Activated naive CD8-positive, alpha-beta T cell (primary cell): ENCODE results near the gene IMMT.
"Not testable (repeated sequence)": the region's sequence is repeated elsewhere in the genome, so short reads cannot be mapped to it uniquely, and the experiment has no call there.

Experiments used
- H3K27ac Mint-ChIP-seq: one replicate; pipeline ENCODE4 v1.8.0; 2021; ENCODE audit warnings: mixed read lengths
- H3K27me3 Mint-ChIP-seq: one replicate; pipeline ENCODE4 v1.8.0; 2021; ENCODE audit warnings: mixed read lengths
- H3K36me3 Mint-ChIP-seq: one replicate; pipeline ENCODE4 v1.8.0; 2021; ENCODE audit warnings: mixed read lengths
- H3K4me1 Mint-ChIP-seq: one replicate; pipeline ENCODE4 v1.8.0; 2021; ENCODE audit warnings: low read depth, mixed read lengths
- H3K4me3 Mint-ChIP-seq: one replicate; pipeline ENCODE4 v1.8.0; 2021; ENCODE audit warnings: mild to moderate bottlenecking, mixed read lengths
- H3K9me3 Mint-ChIP-seq: one replicate; pipeline ENCODE4 v1.8.0; 2021; ENCODE audit warnings: low read depth, mixed read lengths

The IMMT gene

GRCh38 chr2:86231680-86232372 is 36.6 kb upstream of the IMMT start:
- Mint-ChIP-seq H3K9me3 (no peaks in the 10 kb centered on the region), H3K4me3 (no peak overlapping the region), H3K4me1 (peaks cover under 1% of the 10 kb centered on the region), H3K36me3 (no peaks in the 10 kb centered on the region), H3K27me3 (peaks cover 2% of the 10 kb centered on the region), H3K27ac (no peak overlapping the region)

DNA sequence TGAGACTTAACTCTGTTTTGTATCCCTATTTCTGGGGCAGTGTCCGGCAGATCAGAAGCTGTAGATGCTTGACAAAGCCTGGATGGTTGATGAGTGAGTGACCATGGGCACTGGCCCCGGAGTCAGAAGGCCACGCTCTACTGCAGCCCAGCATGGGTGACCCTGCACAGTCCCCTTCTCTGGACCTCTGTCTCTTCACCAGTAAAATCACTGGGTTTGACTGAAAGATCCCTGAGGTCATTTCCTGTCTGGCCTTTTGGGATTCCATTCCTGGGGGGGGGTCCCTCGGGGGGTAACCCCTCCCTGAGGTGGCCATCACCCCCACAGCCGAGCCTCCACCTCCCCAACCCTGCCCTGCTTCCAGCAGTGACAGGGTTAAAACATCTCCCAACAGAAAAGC is 35.7 kb upstream of the IMMT start:
- Mint-ChIP-seq H3K9me3 (no peaks in the 10 kb centered on the region), H3K27me3 (peaks cover 2% of the 10 kb centered on the region), H3K27ac (no peak overlapping the region), H3K36me3 (no peaks in the 10 kb centered on the region), H3K4me3 (no peak overlapping the region), H3K4me1 (peaks cover 2% of the 10 kb centered on the region)

GRCh38 chr2:86229221-86229620 is 34.0 kb upstream of the IMMT start:
- Mint-ChIP-seq H3K4me3 (no peak overlapping the region), H3K4me1 (peaks cover 10% of the 10 kb centered on the region), H3K27me3 (no peaks in the 10 kb centered on the region), H3K36me3 (no peaks in the 10 kb centered on the region), H3K9me3 (no peaks in the 10 kb centered on the region), H3K27ac (no peak overlapping the region)

GRCh38 chr2:86228574-86228973 is 33.3 kb upstream of the IMMT start:
- H3K27me3 Mint-ChIP-seq, H3K4me3 Mint-ChIP-seq, H3K9me3 Mint-ChIP-seq, H3K36me3 Mint-ChIP-seq, H3K27ac Mint-ChIP-seq: not testable (repeated sequence)
- H3K4me1 Mint-ChIP-seq = peaks cover 10% of the 10 kb centered on the region

GRCh38 chr2:86227685-86228084 is 32.4 kb upstream of the IMMT start:
- Mint-ChIP-seq H3K9me3 (no peaks in the 10 kb centered on the region), H3K27me3 (no peaks in the 10 kb centered on the region), H3K4me3 (no peak overlapping the region), H3K36me3 (no peaks in the 10 kb centered on the region), H3K27ac (no peak overlapping the region), H3K4me1 (peaks cover 10% of the 10 kb centered on the region)

GRCh38 chr2:86226636-86227520 is 31.6 kb upstream of the IMMT start:
- Mint-ChIP-seq H3K4me3 (no peak overlapping the region), H3K9me3 (no peaks in the 10 kb centered on the region), H3K27ac (no peak overlapping the region), H3K36me3 (no peaks in the 10 kb centered on the region), H3K4me1 (peaks cover 10% of the 10 kb centered on the region), H3K27me3 (no peaks in the 10 kb centered on the region)

DNA sequence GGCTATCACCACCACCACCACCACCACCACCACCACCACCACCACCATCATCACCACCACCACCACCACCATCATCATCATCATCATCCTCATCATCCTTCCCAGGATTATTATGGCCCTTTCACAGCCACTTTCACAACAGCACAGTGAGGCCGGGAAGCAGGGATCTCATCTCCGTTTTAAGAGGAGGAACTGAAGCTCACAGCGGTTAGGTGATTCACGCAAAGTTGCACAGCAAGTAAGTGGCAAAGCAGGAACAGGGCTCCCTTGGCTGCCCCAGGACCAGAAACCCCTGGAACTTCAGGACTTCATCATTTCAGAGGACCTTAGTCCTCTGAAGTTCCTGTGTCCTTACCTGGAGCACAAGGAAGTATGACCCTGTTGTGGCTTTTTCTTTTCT is 30.8 kb upstream of the IMMT start:
- Mint-ChIP-seq H3K27me3 (no peaks in the 10 kb centered on the region), H3K36me3 (no peaks in the 10 kb centered on the region), H3K4me1 (peaks cover 11% of the 10 kb centered on the region), H3K4me3 (no peak overlapping the region), H3K27ac (no peak overlapping the region), H3K9me3 (no peaks in the 10 kb centered on the region)

DNA sequence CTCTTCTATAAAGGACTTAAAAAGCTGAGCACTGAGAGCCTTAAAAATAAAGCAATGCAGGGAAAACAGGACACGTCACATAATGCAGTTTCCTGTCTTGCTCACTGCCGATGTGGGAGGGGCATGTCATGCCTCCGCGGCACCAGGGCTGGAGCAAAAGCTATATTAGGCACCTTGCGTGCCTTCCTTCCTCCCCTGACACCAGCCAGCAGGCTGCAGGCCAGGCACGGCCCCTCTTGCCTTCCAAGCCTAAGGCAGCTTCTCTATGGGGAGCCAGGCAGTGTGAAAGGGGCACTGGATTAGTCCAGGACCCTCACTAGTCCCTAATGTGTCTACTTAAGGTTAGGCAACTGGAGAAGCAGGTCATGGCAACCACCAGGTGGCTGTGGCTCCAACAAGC is 30.3 kb upstream of the IMMT start:
- peak overlapping the region; percentile 77 for H3K27ac Mint-ChIP-seq
- no peaks in the 10 kb centered on the region for H3K27me3 Mint-ChIP-seq
- peaks cover 12% of the 10 kb centered on the region for H3K4me1 Mint-ChIP-seq
- H3K4me3 Mint-ChIP-seq = peak overlapping the region; percentile 30
- H3K36me3 Mint-ChIP-seq = no peaks in the 10 kb centered on the region
- H3K9me3 Mint-ChIP-seq = no peaks in the 10 kb centered on the region

DNA sequence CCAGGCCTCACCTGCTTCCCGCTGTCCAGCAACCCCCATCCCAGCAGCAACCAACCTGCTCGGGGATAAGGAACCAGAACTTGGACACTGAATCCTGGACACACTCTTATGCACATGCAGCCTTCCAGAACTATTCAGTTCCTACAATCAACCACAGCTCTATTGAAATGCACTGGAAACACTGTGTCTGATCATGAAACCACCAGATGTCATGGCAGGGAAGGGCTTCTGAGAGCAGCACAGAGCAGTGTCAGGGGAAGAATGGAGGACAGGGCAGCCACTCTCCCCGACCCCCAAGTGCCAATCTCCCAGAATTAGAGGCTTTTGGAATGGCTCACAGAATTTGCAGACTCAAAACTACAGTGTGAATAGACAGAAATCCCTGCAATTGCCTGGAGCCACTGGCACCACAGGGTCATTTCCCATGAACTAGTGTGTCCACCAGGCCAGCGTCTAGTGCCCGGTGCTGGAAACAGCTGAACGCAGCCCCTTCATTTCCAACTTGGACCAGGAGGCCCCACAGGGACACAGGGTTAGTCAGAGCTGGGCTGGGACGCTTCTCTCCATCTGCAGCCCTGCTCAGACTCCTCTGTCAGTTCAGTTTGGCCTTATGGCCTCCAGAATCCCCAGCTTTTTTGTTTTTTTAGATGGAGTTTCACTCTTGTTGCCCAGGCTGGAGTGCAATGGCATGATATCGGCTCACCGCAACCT is 29.5 kb upstream of the IMMT start:
- Mint-ChIP-seq H3K36me3 (no peaks in the 10 kb centered on the region), H3K4me1 (peaks cover 12% of the 10 kb centered on the region), H3K4me3 (no peak overlapping the region), H3K9me3 (no peaks in the 10 kb centered on the region), H3K27ac (no peak overlapping the region), H3K27me3 (no peaks in the 10 kb centered on the region)

DNA sequence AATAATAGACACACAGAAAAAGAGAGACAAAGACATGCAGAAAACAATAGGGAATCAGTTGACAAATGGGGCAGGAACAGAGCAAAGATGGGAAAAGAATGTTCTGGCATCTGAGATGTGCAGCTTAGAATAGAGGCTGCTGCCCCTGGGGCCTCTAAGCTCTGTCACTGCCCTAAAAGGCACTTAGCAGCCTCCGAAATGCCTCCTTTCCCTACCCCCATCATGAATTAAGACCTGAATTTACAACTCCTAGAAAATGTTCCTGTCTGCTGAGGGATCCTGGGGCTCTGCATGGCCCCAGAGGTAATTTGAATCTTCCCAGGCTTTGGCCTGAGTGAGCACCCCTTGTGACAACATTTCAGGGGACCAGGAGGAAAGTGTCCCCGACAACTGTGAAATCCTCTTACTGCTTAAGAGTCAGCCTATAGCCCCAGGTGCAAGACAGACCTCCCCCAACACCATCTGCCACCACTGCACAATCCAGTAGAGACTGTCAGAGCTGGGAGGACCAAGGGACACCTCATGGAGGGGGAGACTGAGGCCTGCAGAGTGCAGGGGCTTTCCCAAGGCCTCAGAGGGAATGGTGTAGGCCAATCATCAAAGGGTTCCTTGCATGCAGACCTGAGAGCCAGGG is 28.8 kb upstream of the IMMT start:
- no peaks in the 10 kb centered on the region for H3K27me3 Mint-ChIP-seq
- H3K27ac Mint-ChIP-seq = peak overlapping the region; percentile 22
- H3K4me3 Mint-ChIP-seq = no peak overlapping the region
- no peaks in the 10 kb centered on the region for H3K9me3 Mint-ChIP-seq
- H3K4me1 Mint-ChIP-seq = peaks cover 12% of the 10 kb centered on the region
- H3K36me3 Mint-ChIP-seq = no peaks in the 10 kb centered on the region

DNA sequence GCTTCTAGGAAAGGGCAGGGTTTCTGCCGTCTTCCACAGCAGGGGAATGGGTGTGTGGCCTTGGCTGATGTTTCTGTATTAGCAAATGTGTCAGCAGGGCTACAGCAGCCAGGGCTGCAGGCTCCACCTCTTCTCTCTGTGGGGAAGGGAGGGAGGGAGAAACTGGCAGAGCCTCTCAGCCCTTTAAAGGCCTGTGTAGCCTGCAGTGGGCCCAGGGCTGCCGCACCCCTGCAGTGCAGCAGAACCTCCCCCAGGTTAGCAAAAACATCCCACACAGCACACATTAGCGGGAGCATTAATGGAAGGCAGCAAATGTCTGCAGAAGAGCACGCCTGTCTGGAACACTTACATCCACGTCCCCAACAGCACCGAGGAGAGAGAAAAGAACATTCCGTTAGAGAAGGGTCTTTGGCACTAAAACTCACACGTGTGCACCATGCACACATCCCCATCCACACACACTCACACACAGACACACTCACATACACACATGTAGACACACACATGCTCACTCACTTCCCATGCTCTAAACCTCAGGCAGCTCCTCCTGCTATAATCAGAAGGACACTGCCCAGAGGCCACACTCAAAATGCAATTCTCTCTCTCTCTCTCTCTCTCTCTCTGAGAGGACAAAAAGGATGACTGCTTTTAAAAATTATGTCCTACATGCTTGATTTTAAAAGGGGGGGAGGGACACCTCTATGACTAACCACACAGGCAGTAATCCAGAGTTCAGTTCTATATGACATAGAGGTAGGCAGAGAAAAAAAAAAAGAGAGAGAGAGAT is 28.1 kb upstream of the IMMT start:
- Mint-ChIP-seq H3K4me3 (no peak overlapping the region), H3K27ac (no peak overlapping the region), H3K4me1 (peaks cover 12% of the 10 kb centered on the region), H3K9me3 (no peaks in the 10 kb centered on the region), H3K36me3 (no peaks in the 10 kb centered on the region), H3K27me3 (no peaks in the 10 kb centered on the region)

DNA sequence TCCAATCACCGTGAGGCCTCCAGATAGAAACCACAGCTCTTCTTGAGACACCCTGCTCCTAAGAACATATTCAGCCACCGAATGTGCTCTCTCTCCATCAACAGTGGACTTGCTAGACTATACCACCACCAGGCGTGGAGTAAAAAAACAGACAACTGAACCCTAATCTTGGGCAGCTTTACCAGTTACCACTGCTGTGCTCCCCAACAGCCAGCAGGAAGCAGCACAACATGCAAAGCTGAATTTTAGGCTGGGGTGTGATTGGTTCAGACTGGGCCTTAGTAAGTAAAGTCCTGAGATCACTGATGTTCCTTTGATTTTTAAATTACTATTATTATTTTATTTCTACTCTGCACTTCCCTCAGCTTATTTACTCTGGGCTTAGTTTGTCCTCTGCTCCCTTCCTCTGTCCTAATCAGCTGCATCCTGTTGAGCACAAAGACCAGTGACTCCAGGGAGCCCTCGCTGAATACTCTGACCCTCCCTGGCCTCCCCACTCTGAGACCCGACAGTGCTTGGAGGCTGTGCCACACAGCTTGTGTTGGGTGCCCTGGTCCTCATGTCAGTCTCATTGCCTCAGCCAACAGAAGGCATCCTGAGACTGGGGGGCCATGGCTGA is 25.9 kb upstream of the IMMT start:
- H3K27ac Mint-ChIP-seq = no peak overlapping the region
- no peaks in the 10 kb centered on the region for H3K9me3 Mint-ChIP-seq
- no peaks in the 10 kb centered on the region for H3K27me3 Mint-ChIP-seq
- H3K4me3 Mint-ChIP-seq = no peak overlapping the region
- peaks cover 2% of the 10 kb centered on the region for H3K36me3 Mint-ChIP-seq
- peaks cover 12% of the 10 kb centered on the region for H3K4me1 Mint-ChIP-seq

DNA sequence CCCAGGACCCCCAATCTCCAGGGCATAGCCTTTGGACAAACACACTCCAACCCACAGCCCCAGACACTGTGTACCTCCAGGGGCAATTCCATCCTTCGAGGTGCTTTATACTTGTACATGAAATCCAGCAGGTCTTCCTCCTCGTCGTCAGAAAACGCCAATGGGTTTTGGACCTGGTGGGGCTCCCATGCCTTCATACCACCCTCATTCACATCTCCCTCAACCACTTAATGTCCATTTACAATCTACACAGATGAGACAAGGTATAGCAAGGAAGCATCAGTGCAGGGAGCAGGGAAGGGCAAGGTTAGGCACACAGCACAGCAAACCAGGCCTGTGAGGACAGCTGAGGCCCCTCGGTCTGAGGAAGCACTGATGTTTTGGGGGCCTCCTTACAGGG is 24.6 kb upstream of the IMMT start:
- Mint-ChIP-seq H3K27me3 (no peaks in the 10 kb centered on the region), H3K36me3 (peaks cover 2% of the 10 kb centered on the region), H3K4me1 (peaks cover 7% of the 10 kb centered on the region), H3K27ac (no peak overlapping the region), H3K9me3 (no peaks in the 10 kb centered on the region), H3K4me3 (no peak overlapping the region)

DNA sequence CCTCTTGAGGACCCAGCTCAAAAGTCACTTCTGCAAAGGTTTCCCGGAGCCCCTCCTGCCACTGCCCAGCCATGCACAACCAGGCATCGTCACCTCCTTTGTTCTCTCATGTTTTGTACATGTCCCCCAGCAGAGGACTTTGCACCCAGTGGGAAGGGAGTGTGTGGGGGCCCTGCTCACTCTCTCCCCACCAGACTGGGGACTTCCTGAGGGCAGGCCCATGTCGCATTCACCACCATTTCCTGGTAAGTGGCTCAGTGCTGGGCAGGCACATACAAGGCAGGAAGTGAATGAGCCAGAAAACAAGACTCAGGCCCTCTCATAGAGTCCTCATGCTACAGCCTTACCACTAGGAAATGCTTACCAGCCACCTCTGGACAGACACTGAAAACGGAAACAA is 22.9 kb upstream of the IMMT start:
- no peak overlapping the region for H3K4me3 Mint-ChIP-seq

More for the DNA sequence above, 22.9 kb upstream of the IMMT start:
- Mint-ChIP-seq H3K4me1 (peaks cover 5% of the 10 kb centered on the region), H3K9me3 (no peaks in the 10 kb centered on the region), H3K36me3 (peaks cover 4% of the 10 kb centered on the region), H3K27ac (no peak overlapping the region), H3K27me3 (no peaks in the 10 kb centered on the region)
